ENCODE data around the gene TEX53.

Gene TEX53

GRCh38 chr9:114641967-114642366 lies 15.6 kb downstream of the TEX53 start:
- Histone ChIP-seq H3K9me3 (no peaks in the 10 kb centered on the region), H3K36me3 (no peaks in the 10 kb centered on the region), H3K4me3 (ENCODE audit: low read depth in 1 of 2, low read length in 1 of 2) (no peak overlapping the region), H3K4me1 (ENCODE audit: control insufficient read depth in 1 of 2, insufficient read depth in 1 of 2, low read depth in 1 of 2, low read length in 1 of 2) (peaks cover 5 to 9% of the 10 kb centered on the region in 2 experiments), H3K27me3 (no peaks in the 10 kb centered on the region), H3K27ac (peak overlapping the region; percentile 6)
- TF ChIP-seq CTCF (IDR thresholded peaks at IDR 0.05): no peak

- Histone ChIP-seq H3K36me3 (no peaks in the 10 kb centered on the region), H3K9me3 (no peaks in the 10 kb centered on the region)
- no peak for TF ChIP-seq CTCF (IDR thresholded peaks at IDR 0.05)
Observed at GRCh38 chr9:114638404-114638803, 19.2 kb downstream of the TEX53 start.

GRCh38 chr9:114634387-114634786 lies 23.2 kb downstream of the TEX53 start:
- H3K9me3 ChIP-seq: no peaks in the 10 kb centered on the region
- H3K36me3 ChIP-seq: no peaks in the 10 kb centered on the region
- H3K27ac ChIP-seq: no peak overlapping the region
- H3K27me3 ChIP-seq: no peaks in the 10 kb centered on the region
- H3K4me1 ChIP-seq (ENCODE audit: control insufficient read depth in 1 of 2, insufficient read depth in 1 of 2, low read depth in 1 of 2, low read length in 1 of 2): no peaks in the 10 kb centered on the region
- H3K4me3 ChIP-seq (ENCODE audit: low read depth in 1 of 2, low read length in 1 of 2): no peak overlapping the region
- TF ChIP-seq CTCF (IDR thresholded peaks at IDR 0.05): no peak

More at GRCh38 chr9:114638404-114638803, 19.2 kb downstream of the TEX53 start:
- peaks cover 5 to 9% of the 10 kb centered on the region in 2 experiments for H3K4me1 ChIP-seq (ENCODE audit: control insufficient read depth in 1 of 2, insufficient read depth in 1 of 2, low read depth in 1 of 2, low read length in 1 of 2)
- H3K27ac ChIP-seq: no peak overlapping the region
- no peak overlapping the region for H3K4me3 ChIP-seq (ENCODE audit: low read depth in 1 of 2, low read length in 1 of 2)
- H3K27me3 ChIP-seq: no peaks in the 10 kb centered on the region

GRCh38 chr9:114633438-114634089 lies 24.0 kb downstream of the TEX53 start:
- H3K27ac ChIP-seq: no peak overlapping the region
- TF ChIP-seq CTCF (IDR thresholded peaks at IDR 0.05): no peak
- H3K27me3 ChIP-seq: no peaks in the 10 kb centered on the region
- no peak overlapping the region for H3K4me3 ChIP-seq (ENCODE audit: low read depth in 1 of 2, low read length in 1 of 2)
- no peaks in the 10 kb centered on the region for H3K9me3 ChIP-seq
- H3K36me3 ChIP-seq: no peaks in the 10 kb centered on the region
- H3K4me1 ChIP-seq (ENCODE audit: control insufficient read depth in 1 of 2, insufficient read depth in 1 of 2, low read depth in 1 of 2, low read length in 1 of 2): no peaks in the 10 kb centered on the region

GRCh38 chr9:114631166-114631565 lies 26.4 kb downstream of the TEX53 start:
- H3K27ac ChIP-seq: no peak overlapping the region
- no peak for TF ChIP-seq CTCF (IDR thresholded peaks at IDR 0.05)
- no peaks in the 10 kb centered on the region for H3K4me1 ChIP-seq (ENCODE audit: control insufficient read depth in 1 of 2, insufficient read depth in 1 of 2, low read depth in 1 of 2, low read length in 1 of 2)
- no peak overlapping the region for H3K4me3 ChIP-seq (ENCODE audit: low read depth in 1 of 2, low read length in 1 of 2)
- no peaks in the 10 kb centered on the region for H3K9me3 ChIP-seq
- no peaks in the 10 kb centered on the region for H3K27me3 ChIP-seq
- H3K36me3 ChIP-seq: no peaks in the 10 kb centered on the region
